ENCODE data around the gene CCDC40. TPM values are rescaled to one million over a fixed set of nuclear protein-coding genes. Genes with fewer than 3 reads are reported as not detected.

CCDC40 gene
- total and polyA plus RNA-seq, 2 donors (not counting 1 experiment from before 2014, with no cell fraction given) = 0.63 to 3.2 TPM

DNA sequence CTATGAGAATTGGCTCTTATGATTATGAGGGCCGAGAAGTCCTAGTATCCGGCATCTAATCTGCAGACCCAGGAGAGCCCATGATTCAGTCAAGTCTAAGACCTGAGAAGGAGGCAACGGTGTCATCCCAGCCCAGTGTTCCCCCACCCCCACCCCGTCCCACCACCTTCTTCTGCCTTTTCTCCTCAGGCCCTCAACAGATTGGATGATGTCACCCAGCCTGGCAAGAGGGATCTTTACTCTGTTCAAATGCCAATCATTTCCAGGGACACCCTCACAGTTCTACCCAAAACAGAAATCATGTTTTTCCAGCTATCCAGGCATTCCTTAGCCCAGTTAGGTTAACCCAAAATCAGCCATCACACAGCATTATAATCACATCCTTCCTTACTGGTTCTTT, 54.9 kb downstream of the CCDC40 start:
- TF ChIP-seq EZH2 (IDR thresholded peaks at IDR 0.05; ENCODE audit: borderline replicate concordance, insufficient read depth, low read depth, low read length, poor library complexity, severe bottlenecking) = no peak
- TF ChIP-seq, protein P1, sequence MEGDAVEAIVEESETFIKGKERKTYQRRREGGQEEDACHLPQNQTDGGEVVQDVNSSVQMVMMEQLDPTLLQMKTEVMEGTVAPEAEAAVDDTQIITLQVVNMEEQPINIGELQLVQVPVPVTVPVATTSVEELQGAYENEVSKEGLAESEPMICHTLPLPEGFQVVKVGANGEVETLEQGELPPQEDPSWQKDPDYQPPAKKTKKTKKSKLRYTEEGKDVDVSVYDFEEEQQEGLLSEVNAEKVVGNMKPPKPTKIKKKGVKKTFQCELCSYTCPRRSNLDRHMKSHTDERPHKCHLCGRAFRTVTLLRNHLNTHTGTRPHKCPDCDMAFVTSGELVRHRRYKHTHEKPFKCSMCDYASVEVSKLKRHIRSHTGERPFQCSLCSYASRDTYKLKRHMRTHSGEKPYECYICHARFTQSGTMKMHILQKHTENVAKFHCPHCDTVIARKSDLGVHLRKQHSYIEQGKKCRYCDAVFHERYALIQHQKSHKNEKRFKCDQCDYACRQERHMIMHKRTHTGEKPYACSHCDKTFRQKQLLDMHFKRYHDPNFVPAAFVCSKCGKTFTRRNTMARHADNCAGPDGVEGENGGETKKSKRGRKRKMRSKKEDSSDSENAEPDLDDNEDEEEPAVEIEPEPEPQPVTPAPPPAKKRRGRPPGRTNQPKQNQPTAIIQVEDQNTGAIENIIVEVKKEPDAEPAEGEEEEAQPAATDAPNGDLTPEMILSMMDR (IDR thresholded peaks at IDR 0.05) = no peak
- Mint-ChIP-seq H3K27me3 (peaks cover 4% of the 10 kb centered on the region), H3K4me1 (no peaks in the 10 kb centered on the region), H3K27ac (no peak overlapping the region), H3K4me3 (no peak overlapping the region), H3K9me3 (ENCODE audit: insufficient read depth) (no peaks in the 10 kb centered on the region)
- DNase-seq = no peak
- 83% methylated on average over 3 of the region's 4 CpGs for WGBS (ENCODE audit: insufficient coverage)
- no peak overlapping the region for H3K27ac ChIP-seq (ENCODE audit: low read length in 2 of 2)
- H3K36me3 ChIP-seq (replicated peaks in 1 of 2; ENCODE audit: control extremely low read depth in 1 of 2, control insufficient read depth in 1 of 2, extremely low read depth in 1 of 2, insufficient read depth in 2 of 2, low read length in 1 of 2) = no peaks in the 10 kb centered on the region
- H3K4me2 ChIP-seq (replicated peaks; ENCODE audit: low read depth, low read length, poor library complexity, severe bottlenecking) = no peak overlapping the region
- ChIA-PET POLR2A (no interaction called here), CTCF (interaction anchor here (0.7 to 2.3 kb wide), 2 partner anchors 10 to 14 kb away, joined by 3 to 8 read pairs; partner anchors contain the start of gene GAA)
- H3K9me3 ChIP-seq (ENCODE audit: control extremely low read depth in 1 of 3, control insufficient read depth in 2 of 3, insufficient read depth in 1 of 3, low read length in 2 of 3) = no peaks in the 10 kb centered on the region
- H3K9ac ChIP-seq (ENCODE audit: low read length) = no peak overlapping the region
- no peaks in the 10 kb centered on the region for H4K20me1 ChIP-seq (ENCODE audit: control insufficient read depth, insufficient read depth, low read length, poor library complexity, severe bottlenecking)
- intact Hi-C loops (cut with micrococcal nuclease) = no loop called here
- no peaks in the 10 kb centered on the region for H3K27me3 ChIP-seq (replicated peaks in 1 of 4; ENCODE audit: control extremely low read depth in 1 of 4, control insufficient read depth in 3 of 4, insufficient read depth in 4 of 4, low read length in 3 of 4)
- no peaks in the 10 kb centered on the region for H3K4me1 ChIP-seq (ENCODE audit: control insufficient read depth in 2 of 2, insufficient read depth in 2 of 2, low read length in 2 of 2)
- no peak overlapping the region for H2AFZ ChIP-seq (ENCODE audit: insufficient read depth, low read depth, low read length, poor library complexity, severe bottlenecking)
- H3K4me3 ChIP-seq (ENCODE audit: control extremely low read depth in 1 of 5, extremely low read depth in 1 of 5, insufficient read depth in 1 of 5, low read depth in 2 of 5, low read length in 4 of 5) = no peak overlapping the region
- no peaks in the 10 kb centered on the region for H3K79me2 ChIP-seq (ENCODE audit: control insufficient read depth, insufficient read depth, low read length)
- ATAC-seq (ENCODE audit: low read depth) = no peak

GRCh38 chr17:80092959-80093358, 56.5 kb downstream of the CCDC40 start:
- no peaks in the 10 kb centered on the region for H3K4me1 ChIP-seq (ENCODE audit: control insufficient read depth in 2 of 2, insufficient read depth in 2 of 2, low read length in 2 of 2)
- Mint-ChIP-seq H3K9me3 (ENCODE audit: insufficient read depth) (no peaks in the 10 kb centered on the region), H3K27ac (no peak overlapping the region), H3K27me3 (peaks cover 4% of the 10 kb centered on the region), H3K4me3 (no peak overlapping the region), H3K4me1 (no peaks in the 10 kb centered on the region)
- TF ChIP-seq, protein P1 (IDR thresholded peaks at IDR 0.05) = no peak
- no peak for TF ChIP-seq EZH2 (IDR thresholded peaks at IDR 0.05; ENCODE audit: borderline replicate concordance, insufficient read depth, low read depth, low read length, poor library complexity, severe bottlenecking)
- no peaks in the 10 kb centered on the region for H3K36me3 ChIP-seq (replicated peaks in 1 of 2; ENCODE audit: control extremely low read depth in 1 of 2, control insufficient read depth in 1 of 2, extremely low read depth in 1 of 2, insufficient read depth in 2 of 2, low read length in 1 of 2)
- ChIA-PET POLR2A (no interaction called here), CTCF (interaction anchor here (0.6 to 2.3 kb wide), 3 partner anchors 8 to 52 kb away, joined by 4 to 8 read pairs (median 5); partner anchors contain the start of gene GAA)
- ATAC-seq (ENCODE audit: low read depth) (no peak), DNase-seq (no peak)
- H3K27ac ChIP-seq (ENCODE audit: low read length in 2 of 2) = no peak overlapping the region
- no peak overlapping the region for H3K9ac ChIP-seq (ENCODE audit: low read length)
- H3K9me3 ChIP-seq (ENCODE audit: control extremely low read depth in 1 of 3, control insufficient read depth in 2 of 3, insufficient read depth in 1 of 3, low read length in 2 of 3) = no peaks in the 10 kb centered on the region
- H3K79me2 ChIP-seq (ENCODE audit: control insufficient read depth, insufficient read depth, low read length) = no peaks in the 10 kb centered on the region
- H4K20me1 ChIP-seq (ENCODE audit: control insufficient read depth, insufficient read depth, low read length, poor library complexity, severe bottlenecking) = no peaks in the 10 kb centered on the region
- no peak overlapping the region for H2AFZ ChIP-seq (ENCODE audit: insufficient read depth, low read depth, low read length, poor library complexity, severe bottlenecking)
- intact Hi-C loops (cut with micrococcal nuclease) = no loop called here
- H3K4me2 ChIP-seq (replicated peaks; ENCODE audit: low read depth, low read length, poor library complexity, severe bottlenecking) = no peak overlapping the region
- H3K27me3 ChIP-seq (replicated peaks in 1 of 4; ENCODE audit: control extremely low read depth in 1 of 4, control insufficient read depth in 3 of 4, insufficient read depth in 4 of 4, low read length in 3 of 4) = no peaks in the 10 kb centered on the region
- no peak overlapping the region for H3K4me3 ChIP-seq (ENCODE audit: control extremely low read depth in 1 of 5, extremely low read depth in 1 of 5, insufficient read depth in 1 of 5, low read depth in 2 of 5, low read length in 4 of 5)
- 59% methylated on average over 5 of the region's 8 CpGs for WGBS (ENCODE audit: insufficient coverage)

All from B cell (primary cell).